ENCODE results near the gene CACHD1.
"Not testable (repeated sequence)": the region's sequence is repeated elsewhere in the genome, so short reads cannot be mapped to it uniquely, and the experiment has no call there.

Gene CACHD1

GRCh38 chr1:64675718-64676345 is 205.9 kb downstream of the CACHD1 start:
- DNase-seq, result no peak

GRCh38 chr1:64676386-64676785 is 206.5 kb downstream of the CACHD1 start:
- no peak for DNase-seq

GRCh38 chr1:64677532-64677931 is 207.6 kb downstream of the CACHD1 start:
- no peak for DNase-seq

- DNase-seq, result no peak
Observed at GRCh38 chr1:64678366-64678765, 208.4 kb downstream of the CACHD1 start.

- DNase-seq, result no peak
Observed at GRCh38 chr1:64679177-64679576, 209.2 kb downstream of the CACHD1 start.

- no peak for DNase-seq
Observed at GRCh38 chr1:64680599-64680998, 210.7 kb downstream of the CACHD1 start.

GRCh38 chr1:64681043-64681442 is 211.1 kb downstream of the CACHD1 start:
- DNase-seq, result no peak

GRCh38 chr1:64683419-64683818 is 213.5 kb downstream of the CACHD1 start:
- no peak for DNase-seq

- DNase-seq, result no peak
Observed at GRCh38 chr1:64685217-64685616, 215.3 kb downstream of the CACHD1 start.

GRCh38 chr1:64685765-64686341 is 215.9 kb downstream of the CACHD1 start:
- DNase-seq, result no peak

- no peak for DNase-seq
Observed at GRCh38 chr1:64686828-64687724, 217.1 kb downstream of the CACHD1 start.

GRCh38 chr1:64687725-64688327 is 217.9 kb downstream of the CACHD1 start:
- DNase-seq, result no peak

- DNase-seq, result no peak
Observed at GRCh38 chr1:64691626-64692025, 221.7 kb downstream of the CACHD1 start.

- no peak for DNase-seq
Observed at GRCh38 chr1:64692911-64693310, 223.0 kb downstream of the CACHD1 start.

GRCh38 chr1:64693406-64693805 is 223.5 kb downstream of the CACHD1 start:
- no peak for DNase-seq

GRCh38 chr1:64696879-64697278 is 226.9 kb downstream of the CACHD1 start:
- DNase-seq, result no peak

- DNase-seq, result no peak
Observed at GRCh38 chr1:64699327-64699726, 229.4 kb downstream of the CACHD1 start.

- DNase-seq, result no peak
Observed at GRCh38 chr1:64701071-64701470, 231.1 kb downstream of the CACHD1 start.

- DNase-seq, result no peak
Observed at GRCh38 chr1:64701886-64702285, 232.0 kb downstream of the CACHD1 start.

- not testable (repeated sequence) for DNase-seq
Observed at GRCh38 chr1:64702670-64703069, 232.7 kb downstream of the CACHD1 start.

- DNase-seq, result no peak
Observed at GRCh38 chr1:64703600-64703999, 233.7 kb downstream of the CACHD1 start.

- DNase-seq, result no peak
Observed at GRCh38 chr1:64705591-64705990, 235.7 kb downstream of the CACHD1 start.

GRCh38 chr1:64711266-64711665 is 241.3 kb downstream of the CACHD1 start:
- no peak for DNase-seq

- no peak for DNase-seq
Observed at GRCh38 chr1:64712049-64712448, 242.1 kb downstream of the CACHD1 start.
